Nephron (organoid): ENCODE data around the gene CNTF.

ENCODE experiments used
- H3K27ac Mint-ChIP-seq, 3 experiments: 2 replicates each; pipeline ENCODE4 v1.8.0; 2020; ENCODE audit warnings: mixed read lengths in 3 of 3, mild to moderate bottlenecking in 2 of 3, moderate library complexity in 1 of 3
- H3K27me3 Mint-ChIP-seq: 2 replicates; pipeline ENCODE4 v1.8.0; 2021; ENCODE audit warnings: low read depth, mild to moderate bottlenecking, moderate library complexity, mixed read lengths
- H3K36me3 Mint-ChIP-seq: 2 replicates; pipeline ENCODE4 v1.8.0; 2020; ENCODE audit warnings: low read depth, mixed read lengths
- H3K4me1 Mint-ChIP-seq: 2 replicates; pipeline ENCODE4 v1.8.0; 2020; ENCODE audit warnings: mixed read lengths
- H3K4me3 Mint-ChIP-seq, 3 experiments: 2 replicates each; pipeline ENCODE4 v1.8.0; 2020; ENCODE audit warnings: mild to moderate bottlenecking in 3 of 3, mixed read lengths in 3 of 3, moderate library complexity in 2 of 3
- H3K9me3 Mint-ChIP-seq: 2 replicates; pipeline ENCODE4 v1.8.0; 2020; ENCODE audit warnings: mixed read lengths
- TF ChIP-seq, protein P1 (sequence below), 3 experiments: fragments of 200-600 bp; sonication (generic); IDR thresholded peaks; one replicate each; pipeline ENCODE4 v1.5.0; 2021; ENCODE audit warnings: antibody characterized with exemption in 3 of 3; ENCODE audit not compliant: unreplicated experiment in 3 of 3

The CNTF gene

DNA sequence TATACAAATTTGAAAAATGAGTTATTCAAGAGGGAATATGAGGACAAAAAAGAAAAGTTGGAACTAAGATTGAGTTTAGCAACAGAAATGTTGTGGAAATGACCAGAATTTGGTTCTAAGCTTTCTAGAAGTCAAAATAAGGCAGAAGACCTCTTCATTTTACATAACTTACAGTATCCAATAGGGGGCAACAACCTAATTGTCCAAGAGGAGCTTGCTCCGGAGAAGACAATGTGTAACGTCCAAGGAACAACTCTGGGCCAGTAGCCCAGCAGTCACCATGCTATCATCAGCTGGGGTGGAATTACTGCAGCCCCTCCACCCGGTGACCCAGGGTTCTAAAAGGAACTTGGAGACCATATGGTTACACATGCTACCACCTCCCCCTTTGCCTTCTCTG lies 14.1 kb downstream of the CNTF start:
- TF ChIP-seq, protein P1, sequence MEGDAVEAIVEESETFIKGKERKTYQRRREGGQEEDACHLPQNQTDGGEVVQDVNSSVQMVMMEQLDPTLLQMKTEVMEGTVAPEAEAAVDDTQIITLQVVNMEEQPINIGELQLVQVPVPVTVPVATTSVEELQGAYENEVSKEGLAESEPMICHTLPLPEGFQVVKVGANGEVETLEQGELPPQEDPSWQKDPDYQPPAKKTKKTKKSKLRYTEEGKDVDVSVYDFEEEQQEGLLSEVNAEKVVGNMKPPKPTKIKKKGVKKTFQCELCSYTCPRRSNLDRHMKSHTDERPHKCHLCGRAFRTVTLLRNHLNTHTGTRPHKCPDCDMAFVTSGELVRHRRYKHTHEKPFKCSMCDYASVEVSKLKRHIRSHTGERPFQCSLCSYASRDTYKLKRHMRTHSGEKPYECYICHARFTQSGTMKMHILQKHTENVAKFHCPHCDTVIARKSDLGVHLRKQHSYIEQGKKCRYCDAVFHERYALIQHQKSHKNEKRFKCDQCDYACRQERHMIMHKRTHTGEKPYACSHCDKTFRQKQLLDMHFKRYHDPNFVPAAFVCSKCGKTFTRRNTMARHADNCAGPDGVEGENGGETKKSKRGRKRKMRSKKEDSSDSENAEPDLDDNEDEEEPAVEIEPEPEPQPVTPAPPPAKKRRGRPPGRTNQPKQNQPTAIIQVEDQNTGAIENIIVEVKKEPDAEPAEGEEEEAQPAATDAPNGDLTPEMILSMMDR (IDR thresholded peaks at IDR 0.05; ENCODE audit: unreplicated experiment in 3 of 3) = no peak
- peaks cover 6% of the 10 kb centered on the region for H3K4me1 Mint-ChIP-seq

DNA sequence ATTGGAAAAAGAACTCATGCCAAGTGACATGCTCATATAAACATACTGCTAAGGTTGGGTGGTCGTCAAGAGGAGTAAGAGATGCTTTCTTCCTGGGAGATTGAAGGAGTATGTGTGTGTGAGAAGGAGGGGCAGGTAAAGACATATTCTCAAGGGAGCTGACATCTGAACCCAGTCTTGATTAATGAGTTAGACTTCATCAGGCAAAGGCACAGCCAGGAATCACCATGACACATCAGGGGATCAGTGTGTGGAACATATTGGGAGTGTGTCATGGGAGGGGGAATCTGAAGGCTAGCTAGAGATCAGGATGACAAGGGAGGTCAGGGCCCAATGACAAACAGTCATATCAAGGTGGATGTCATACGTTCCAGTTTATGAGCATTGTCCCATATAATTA lies 14.9 kb downstream of the CNTF start:
- H3K4me3 Mint-ChIP-seq = no peak overlapping the region
- TF ChIP-seq, protein P1 (IDR thresholded peaks at IDR 0.05; ENCODE audit: unreplicated experiment in 3 of 3) = no peak
- H3K27me3 Mint-ChIP-seq = no peaks in the 10 kb centered on the region
- no peaks in the 10 kb centered on the region for H3K9me3 Mint-ChIP-seq
- no peaks in the 10 kb centered on the region for H3K36me3 Mint-ChIP-seq
- peaks cover 6% of the 10 kb centered on the region for H3K4me1 Mint-ChIP-seq
- no peak overlapping the region for H3K27ac Mint-ChIP-seq

More for the DNA sequence above, 14.1 kb downstream of the CNTF start:
- Mint-ChIP-seq H3K4me3 (no peak overlapping the region), H3K36me3 (no peaks in the 10 kb centered on the region), H3K9me3 (no peaks in the 10 kb centered on the region), H3K27ac (no peak overlapping the region), H3K27me3 (no peaks in the 10 kb centered on the region)

DNA sequence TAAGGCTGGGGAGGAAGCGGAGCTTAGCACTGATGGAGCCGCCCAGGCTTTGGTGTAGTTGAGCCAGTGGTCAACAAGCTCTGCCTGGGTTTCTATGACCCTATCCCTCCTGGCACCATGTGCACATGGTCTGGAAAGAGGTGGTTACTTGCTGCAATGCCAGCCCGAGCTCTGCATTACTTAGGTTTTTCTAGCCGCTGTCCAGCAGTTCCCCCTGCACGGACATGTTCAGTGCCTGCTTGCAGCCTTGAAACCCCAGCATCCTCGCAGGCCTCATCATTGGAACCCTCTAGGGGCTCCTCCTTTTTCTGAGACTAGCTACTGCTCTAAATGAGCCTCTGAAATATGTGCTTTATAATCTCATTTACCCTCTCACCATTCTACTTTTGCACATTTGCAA lies 16.6 kb downstream of the CNTF start:
- Mint-ChIP-seq H3K36me3 (no peaks in the 10 kb centered on the region), H3K27me3 (no peaks in the 10 kb centered on the region), H3K27ac (no peak overlapping the region), H3K4me3 (no peak overlapping the region), H3K9me3 (no peaks in the 10 kb centered on the region), H3K4me1 (peaks cover 6% of the 10 kb centered on the region)
- TF ChIP-seq, protein P1 (IDR thresholded peaks at IDR 0.05; ENCODE audit: unreplicated experiment in 3 of 3) = no peak

DNA sequence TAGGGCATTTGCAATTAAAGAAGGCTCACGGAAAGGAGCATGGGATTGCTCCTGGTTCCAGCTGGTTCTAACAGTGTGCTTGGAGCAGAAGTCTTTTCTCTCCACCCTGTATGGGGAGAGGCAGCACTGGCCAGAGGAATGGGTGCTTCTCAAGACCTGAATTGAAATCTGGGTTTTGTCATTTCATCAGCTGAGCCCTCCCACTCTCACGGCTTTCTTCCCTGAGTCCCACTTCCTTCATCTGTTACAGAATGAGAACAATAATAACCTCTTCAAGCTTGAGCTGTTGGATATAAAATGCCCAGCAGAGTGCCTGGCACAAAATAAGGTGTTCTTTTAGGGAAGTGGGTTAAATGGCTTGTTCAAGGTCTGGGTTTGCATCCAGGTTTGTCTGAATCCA lies 17.2 kb downstream of the CNTF start:
- Mint-ChIP-seq H3K36me3 (no peaks in the 10 kb centered on the region), H3K4me3 (no peak overlapping the region), H3K27ac (no peak overlapping the region), H3K4me1 (peaks cover 6% of the 10 kb centered on the region), H3K27me3 (no peaks in the 10 kb centered on the region), H3K9me3 (no peaks in the 10 kb centered on the region)
- TF ChIP-seq, protein P1 (IDR thresholded peaks at IDR 0.05; ENCODE audit: unreplicated experiment in 3 of 3) = no peak

DNA sequence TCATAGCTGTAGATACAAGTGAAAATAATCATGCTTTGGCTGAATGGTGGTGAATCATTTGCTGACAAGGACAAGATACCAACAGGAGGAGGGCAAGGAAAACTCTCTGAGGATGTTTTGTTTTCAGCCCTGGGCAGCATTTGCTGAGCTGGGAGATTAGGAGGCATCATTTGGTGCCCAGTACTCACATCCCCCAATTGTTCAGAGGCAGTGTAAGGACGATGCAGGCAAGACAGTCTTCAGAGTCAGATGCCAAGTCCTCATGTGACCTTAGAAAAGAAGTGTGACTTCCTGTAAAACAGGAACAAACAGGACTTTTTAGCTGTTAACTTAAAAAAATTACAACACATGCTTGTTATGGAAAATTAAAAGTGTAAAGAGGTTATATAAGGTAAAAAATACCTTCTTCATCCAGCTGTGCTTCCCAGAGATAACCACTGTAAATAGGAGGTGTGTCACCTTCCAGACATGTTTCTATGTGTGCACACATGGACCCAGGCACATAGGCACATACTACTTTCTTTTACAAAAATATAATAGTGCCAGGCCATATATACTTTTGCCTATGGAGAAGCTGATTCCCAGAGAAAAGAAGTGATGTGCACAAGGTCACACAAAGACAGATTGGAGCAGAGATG lies 18.0 kb downstream of the CNTF start:
- H3K36me3 Mint-ChIP-seq = no peaks in the 10 kb centered on the region
- H3K4me1 Mint-ChIP-seq = peaks cover 6% of the 10 kb centered on the region
- TF ChIP-seq, protein P1 (IDR thresholded peaks at IDR 0.05; ENCODE audit: unreplicated experiment in 3 of 3) = no peak
- peak overlapping the region in 2 of 3 experiments; percentile 20 to 79 for H3K27ac Mint-ChIP-seq
- H3K27me3 Mint-ChIP-seq = no peaks in the 10 kb centered on the region
- peaks cover 3% of the 10 kb centered on the region for H3K9me3 Mint-ChIP-seq
- H3K4me3 Mint-ChIP-seq = no peak overlapping the region

DNA sequence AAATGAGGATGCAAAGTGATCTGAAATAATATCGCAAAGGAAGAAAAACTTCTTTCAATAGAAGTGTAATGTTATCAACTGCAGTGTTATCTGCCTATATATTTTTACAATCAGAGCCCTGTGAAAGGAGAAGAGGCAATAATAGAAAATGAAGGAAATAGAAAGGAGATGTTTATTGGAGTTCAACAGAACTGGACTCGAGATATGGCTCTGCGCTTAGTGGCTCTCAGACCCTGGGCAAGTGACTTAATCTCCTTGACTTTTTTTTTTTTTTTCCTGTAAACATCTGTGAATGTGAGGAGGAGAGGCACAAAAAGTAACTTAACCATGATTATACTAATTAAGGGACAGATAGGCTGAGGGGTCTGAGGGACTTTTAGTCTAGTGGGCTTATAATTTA lies 18.9 kb downstream of the CNTF start:
- Mint-ChIP-seq H3K4me1 (peaks cover 6% of the 10 kb centered on the region), H3K36me3 (no peaks in the 10 kb centered on the region)

More for the DNA sequence above, 18.9 kb downstream of the CNTF start:
- TF ChIP-seq, protein P1 (IDR thresholded peaks at IDR 0.05; ENCODE audit: unreplicated experiment in 3 of 3) = no peak
- Mint-ChIP-seq H3K27ac (peak overlapping the region in 1 of 3 experiments; percentile 79), H3K9me3 (peaks cover 6% of the 10 kb centered on the region), H3K4me3 (no peak overlapping the region), H3K27me3 (peaks cover under 1% of the 10 kb centered on the region)
